IPS-NIHi7 (cell line): Measurements from ENCODE around the gene TRIM65.
A peak's percentile ranks its signal among the peaks of the same experiment; 100 is the strongest.
"Not testable (repeated sequence)": the region's sequence is repeated elsewhere in the genome, so short reads cannot be mapped to it uniquely, and the experiment has no call there.

Experiments
- DNase-seq: peaks from one replicate; pipeline ENCODE4 v3.0.0; 2012; ENCODE audit warnings: mixed read lengths; ENCODE audit errors: extremely low spot score

TRIM65 gene

DNA sequence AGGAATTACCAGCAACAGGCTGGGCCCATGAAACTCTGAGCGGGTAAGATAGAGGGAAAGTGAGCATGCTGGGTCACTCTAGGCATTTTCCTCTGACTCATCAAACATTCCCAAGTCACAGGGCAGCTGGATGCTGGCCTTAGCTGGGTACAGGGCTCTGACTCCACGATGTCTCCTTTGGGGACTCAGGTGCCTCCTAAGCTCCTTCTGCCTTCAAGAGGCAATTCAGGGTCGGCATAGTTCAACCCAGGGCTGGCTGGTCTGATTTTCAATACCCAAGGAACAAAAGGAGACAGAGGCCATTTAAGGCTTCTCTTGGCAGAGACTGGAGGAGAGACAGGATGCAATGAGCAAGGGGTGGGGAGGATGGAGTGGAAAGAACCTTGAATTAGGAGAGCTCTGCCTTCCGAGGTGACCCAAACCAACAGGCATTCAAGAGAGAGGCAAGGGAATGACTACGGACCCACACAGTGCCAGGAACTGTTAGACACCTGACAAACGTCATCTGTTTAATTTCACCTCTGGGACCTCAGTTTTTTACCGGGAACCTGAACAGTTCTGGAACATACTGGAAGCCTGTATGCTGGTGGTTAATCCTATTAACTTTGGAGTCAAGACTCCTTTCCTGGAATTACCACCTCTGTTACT, 42.5 kb downstream of the TRIM65 start:
- no peak for DNase-seq

DNA sequence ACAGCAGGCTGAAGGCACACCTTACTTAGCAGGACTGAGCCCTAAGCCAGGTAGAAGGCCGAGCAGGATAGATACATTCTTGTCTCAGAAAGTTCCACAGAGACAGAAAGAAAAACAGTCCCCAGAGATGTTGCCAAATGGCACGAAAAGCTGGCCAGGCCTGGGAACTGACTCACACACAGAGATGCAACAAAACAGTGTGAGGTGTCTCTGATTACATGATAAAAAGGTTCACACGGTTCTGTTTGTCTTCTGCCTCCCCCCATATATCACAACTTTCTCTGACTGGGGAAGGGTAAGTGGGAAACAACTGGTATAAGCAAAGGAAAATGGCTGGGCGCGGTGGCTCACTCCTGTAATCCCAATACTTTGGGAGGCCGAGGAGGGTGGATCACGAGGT, 43.3 kb downstream of the TRIM65 start:
- no peak for DNase-seq

DNA sequence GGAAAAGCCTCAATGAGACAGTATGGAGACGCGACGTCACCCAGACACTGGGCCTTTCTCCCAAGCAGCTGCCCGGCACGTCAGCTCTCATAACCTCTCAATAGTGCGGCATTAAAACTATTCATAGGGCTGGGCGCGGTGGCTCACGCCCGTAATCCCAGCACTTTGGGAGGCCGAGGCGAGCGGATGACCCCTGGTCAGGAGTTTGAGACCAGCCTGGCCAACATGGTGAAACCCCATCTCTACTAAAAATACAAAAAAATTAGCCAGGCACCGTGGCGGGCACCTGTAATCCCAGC, 45.1 kb downstream of the TRIM65 start:
- DNase-seq: not testable (repeated sequence)

DNA sequence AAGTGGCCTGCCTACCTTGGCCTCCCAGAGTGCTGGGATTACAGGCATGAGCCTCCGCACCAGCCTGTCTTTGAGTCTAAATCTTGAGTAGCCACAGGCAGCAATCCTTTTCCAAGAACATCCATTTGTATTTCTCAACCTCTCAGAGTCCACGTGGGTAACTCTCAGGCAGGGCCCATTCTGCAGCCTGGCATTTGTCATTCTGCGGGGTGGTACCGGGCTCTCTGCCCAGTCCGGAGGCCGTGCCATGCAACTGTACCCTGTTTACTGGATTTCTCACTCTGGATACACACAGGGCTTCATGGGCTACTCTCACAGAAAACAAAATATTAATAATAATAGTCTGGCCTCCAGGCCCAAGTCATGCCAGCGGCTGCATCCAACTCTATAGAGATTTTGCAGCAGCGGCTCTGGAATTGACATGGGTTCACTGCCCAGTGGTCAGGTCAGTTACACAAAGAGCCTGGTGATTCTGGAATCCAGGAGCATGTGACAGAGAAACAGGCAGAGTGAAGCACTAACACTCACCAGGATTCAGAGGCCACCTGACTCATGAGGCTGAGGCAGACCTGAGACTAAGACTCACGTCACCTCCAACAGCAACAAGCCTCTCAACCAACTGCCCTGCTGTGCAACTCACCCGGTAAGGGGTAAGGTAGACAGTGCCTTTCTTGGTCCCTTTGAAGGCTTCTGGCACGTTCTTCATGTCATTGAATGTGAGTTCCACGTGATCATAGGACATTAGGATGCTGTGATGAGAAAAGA, 45.6 kb downstream of the TRIM65 start:
- no peak for DNase-seq

- no peak for DNase-seq
Observed at GRCh38 chr17:75849724-75850123, 47.0 kb downstream of the TRIM65 start.

DNA sequence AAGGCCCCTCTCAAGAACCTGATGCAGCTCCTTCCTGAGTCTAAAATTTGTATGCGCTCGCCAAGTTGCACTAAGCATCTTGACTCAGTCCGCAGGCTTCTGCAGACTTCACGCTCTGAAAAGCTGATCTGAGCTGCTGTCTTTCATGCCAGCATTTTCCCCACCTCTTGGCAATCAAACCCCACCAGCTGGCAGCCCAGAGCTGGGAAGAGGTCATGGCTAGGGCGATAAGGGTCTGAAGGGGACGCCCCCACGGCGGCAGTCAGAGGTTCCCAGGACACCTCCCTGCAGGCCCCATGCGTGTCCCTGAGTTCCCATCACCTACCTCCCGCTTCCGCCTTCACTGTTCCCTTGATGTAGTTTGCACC, 47.5 kb downstream of the TRIM65 start:
- no peak for DNase-seq

DNA sequence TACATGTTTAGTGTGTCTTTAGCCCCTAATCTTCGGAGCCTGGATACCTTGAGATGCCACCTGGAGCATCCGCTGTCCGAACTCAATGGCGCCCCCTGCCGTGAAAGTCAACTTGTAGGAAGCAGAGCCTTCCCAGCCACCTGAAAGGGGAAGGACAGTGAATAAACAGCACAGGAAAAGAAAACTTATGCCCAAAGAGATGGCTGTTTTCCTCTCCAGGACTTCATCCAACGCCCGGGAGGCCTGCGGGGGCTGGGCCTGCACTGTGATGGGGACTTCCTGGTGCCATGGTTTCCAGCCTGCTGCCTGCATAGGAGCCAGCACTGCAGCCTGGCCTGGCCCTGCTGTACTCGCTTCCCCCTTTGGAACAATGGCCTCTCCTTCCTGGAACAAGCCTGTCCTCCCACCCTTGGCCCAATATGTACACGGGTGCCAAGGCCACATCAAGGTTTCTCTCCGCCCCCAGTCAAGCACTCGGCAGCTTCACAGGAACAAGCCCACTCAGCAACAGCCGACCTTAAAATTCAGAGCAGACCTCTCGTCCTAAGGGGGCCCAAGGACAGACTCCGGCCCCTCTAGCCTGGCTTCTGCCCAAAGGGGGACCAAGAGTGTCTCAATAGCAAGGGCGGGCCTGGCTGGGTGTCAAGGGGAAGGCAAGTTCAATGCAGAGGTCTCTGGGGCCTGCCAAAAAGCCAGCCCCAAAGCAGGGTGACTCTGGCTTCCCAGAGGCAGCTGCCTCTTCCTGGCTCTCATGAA, 48.0 kb downstream of the TRIM65 start:
- peak; percentile 72 for DNase-seq

- DNase-seq: no peak
Observed at GRCh38 chr17:75847614-75848522, 48.9 kb downstream of the TRIM65 start.

DNA sequence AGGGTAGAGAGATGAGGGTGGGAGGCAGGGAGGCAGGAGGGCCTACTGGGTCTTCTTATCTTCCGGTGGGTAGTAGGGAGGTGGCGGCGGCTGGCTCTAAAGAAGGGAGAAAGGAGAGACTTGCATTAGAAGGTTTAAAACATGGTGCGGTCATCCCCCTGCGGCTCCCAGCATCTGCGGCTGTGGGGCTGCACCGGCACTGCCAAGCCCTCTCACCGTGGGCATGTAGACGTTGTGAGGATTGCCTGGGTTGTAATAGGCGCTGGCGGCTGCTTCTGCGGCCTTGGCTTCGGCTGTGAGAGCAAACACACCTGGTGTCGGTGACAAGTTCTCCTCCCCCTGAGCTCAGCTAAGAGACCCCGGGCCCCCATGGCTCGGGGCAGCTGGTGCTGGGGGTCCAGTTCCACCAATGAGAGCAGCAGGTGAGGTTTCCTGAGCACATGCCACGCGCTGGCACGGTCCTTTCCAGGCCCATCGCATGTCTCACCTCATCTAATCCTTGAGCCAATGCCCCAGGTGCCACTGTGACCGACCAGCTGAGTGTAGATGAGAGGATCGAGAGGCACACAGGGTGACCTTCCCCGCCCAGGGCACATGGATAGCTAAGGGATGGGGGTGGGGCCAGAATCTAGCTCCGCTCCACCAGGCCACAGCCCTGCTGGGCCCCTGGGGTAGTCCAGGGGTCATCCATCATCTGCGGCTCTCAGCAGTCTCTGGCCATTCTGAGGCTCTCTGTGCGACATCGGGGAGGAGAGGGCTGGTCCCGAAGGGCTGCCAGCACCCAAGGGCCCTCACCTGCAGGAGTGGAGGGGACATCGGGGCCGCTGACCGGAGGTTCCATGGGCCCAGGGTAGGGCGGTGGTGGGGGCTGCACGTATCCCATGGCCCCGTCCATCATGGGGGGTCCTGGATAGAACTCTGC, 49.8 kb downstream of the TRIM65 start:
- no peak for DNase-seq

DNA sequence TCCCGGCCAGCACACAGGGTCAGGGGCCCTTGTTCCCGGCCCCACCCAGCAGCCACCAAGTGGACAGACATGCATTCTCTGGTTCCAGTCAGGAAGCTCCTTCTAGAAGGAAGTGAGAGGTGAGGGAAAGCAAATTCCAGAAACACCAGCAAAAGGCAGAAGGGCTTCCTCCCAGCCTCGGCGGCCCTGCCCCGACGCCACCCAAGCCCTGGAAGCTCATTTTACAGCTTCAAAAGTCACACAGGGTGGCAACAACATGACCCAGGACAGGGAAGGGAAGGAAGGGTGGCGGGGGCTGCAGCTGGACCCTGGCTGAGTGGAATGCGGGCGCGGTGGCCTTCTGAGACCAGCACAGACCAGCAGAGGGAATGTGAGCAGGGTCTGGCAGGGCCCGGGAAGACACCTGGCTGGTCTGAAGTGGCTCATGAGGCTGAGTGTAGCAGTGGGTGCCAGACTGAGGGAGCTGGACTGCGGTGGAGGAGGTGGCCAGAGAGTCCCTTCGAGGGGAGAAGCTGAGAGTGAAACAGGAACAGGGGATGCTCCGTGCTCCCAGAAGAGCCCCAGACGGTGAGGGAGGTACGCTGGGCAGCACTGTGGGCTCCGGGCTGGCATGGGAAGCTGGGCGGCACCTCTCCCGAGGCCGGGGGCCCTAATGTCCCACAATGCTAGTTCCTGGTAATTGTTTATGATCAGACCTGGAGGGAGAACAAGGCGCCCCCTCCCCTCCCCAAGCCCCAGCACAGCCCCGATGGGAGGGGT, 50.6 kb downstream of the TRIM65 start:
- no peak for DNase-seq

DNA sequence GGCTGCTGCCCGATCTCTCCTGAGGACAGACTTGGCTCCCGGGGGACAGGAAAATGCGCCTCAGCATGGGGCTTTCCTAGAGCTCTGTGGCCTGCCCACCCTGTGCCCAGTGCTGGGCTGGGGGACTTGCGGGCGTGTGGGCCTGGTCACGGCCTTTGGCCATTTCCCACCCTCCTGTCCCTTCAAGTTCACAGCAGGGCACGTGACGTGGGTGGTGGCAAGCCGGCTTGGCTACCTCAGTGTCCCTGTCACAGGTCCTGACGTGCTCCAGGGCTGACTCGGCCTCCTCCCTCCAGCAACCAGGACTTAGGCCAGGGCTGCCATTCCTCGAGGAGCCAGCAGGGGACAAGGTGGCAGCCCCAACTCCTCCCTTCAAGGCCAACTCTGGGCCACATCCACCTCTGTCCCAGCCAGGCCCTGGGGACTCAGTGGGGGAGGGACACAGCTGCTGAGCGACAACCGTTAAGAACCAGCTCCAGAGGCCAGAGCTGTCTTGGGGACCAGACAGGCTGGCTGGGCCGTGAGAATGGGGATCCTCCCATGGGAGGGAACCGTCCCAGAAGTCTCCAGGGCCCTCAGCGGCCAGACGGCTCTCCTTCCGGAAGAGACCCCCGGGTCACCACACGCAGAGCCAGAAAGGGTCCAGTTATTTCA, 51.6 kb downstream of the TRIM65 start:
- DNase-seq: peak; percentile 90

- no peak for DNase-seq
Observed at GRCh38 chr17:75844530-75845057, 52.2 kb downstream of the TRIM65 start.

DNA sequence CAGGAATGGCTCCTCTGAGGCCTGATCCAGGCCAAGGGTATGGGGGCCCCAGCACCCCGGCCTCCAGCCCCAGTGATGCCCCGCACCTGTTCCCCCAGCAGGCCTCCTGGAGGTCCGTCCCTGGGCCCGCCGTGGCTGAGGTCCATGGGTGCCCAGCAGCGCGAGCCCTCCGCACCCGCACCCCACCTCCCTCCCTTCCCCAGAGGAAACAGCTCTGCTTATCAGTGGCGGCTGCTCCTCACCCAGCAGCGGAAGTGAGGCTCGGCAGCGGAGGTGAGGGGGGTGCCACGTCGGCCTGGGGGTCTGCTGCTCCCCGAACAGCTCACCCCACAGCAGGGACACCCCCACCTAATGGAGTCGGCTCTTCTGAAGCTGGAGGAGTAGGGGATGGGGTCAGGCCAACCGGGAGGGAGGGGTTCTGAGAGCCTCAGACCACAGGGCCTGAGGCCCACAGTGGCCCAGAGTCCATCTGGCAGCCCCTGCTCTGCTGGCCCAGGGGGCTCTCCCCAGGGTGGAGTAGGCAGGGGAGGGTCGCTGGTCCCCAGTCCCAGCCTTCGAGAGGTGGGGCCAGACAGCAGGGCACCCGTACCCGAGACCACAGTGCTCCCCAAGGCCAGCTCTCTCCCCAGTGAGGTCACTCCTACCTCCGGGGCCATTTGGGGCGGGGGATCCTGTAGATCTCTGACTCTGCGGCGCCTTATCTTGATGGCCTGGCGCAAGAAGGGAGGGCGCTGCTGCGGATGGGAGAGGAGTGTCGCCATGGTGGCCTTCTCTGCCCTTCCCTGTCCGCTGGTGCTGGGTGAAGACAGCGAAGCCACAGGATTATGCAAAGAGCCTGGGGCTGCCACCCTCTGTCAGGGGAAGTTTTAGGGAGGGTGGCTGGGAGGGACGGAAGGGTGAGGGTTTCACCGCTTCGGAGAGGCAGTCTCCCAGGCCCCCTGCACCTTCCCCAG, 52.9 kb downstream of the TRIM65 start, which contains the start of gene UNC13D:
Gene UNC13D (minus strand): TSS at position 828 of the 953 bp plus-strand sequence. CDS start 67 bp downstream, at position 761.
- DNase-seq: no peak

DNA sequence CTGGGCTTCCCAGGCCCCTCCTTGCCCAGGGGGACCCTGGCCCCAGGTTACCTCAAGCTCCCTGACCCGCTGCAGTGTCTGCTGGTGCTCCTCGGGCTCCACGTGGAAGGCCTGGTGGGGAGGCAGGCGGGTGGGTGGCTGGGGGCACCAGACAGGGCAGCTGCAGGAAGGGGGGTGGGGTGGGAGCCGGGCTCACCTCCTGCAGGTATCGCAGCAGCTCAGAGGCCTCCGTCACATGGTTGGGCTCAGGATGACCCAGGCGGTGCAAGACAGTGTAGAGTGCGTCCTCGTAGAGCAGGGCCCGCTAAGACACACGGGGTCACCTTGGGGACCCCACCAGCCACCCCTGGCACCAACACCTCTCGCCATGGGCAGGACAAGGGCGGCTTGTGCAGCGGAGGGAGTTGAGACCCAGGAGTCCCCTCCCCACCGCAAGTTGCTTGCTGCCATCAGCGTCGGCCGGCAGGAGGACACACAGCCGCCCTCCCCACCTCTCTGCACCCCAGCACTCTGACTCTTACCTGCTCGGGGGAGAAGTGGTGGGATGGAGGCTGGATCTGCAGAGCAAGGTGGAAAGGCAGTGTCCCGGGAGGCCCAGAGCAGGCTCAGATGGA, 53.7 kb downstream of the TRIM65 start:
- DNase-seq: no peak

DNA sequence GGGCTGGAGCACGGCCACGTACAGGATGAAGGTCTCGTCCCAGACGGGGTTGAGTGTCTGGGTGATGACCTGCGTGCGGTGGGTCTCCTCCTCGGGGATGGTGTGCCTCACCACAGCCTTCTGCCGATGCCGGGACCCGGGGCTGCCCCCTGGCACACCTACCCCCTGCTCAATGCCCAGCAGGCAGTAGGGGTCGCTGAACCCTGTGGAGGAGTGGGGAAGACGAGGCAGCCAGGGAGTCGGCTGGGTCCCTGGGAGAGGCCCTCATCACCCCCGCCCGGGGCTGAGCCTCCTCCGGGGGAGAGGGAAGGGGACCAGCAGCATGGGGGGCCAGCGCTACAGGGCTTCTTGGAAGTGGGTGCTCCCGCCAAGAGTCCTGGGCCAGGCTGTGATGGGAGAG, 54.3 kb downstream of the TRIM65 start:
- DNase-seq: no peak

DNA sequence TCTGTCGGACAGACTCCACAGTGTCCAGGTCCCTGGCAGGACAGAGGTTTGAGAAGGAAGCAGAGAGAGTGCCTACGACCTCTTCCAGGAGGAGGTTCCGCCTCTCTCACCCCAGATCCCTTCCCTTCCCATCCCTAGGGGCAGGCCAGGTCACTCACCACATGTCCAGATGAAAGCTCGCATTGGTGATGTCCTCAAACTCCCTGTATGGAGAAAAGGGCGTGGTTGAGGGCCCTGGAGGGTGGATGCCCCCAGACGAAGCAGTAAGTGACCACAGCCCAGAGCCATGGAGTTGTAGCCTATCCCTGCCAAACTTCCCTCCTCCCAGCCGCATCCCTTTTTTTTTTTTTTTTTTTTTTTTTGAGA, 56.0 kb downstream of the TRIM65 start:
- DNase-seq: no peak

GRCh38 chr17:75839942-75840798, 56.6 kb downstream of the TRIM65 start:
- no peak for DNase-seq
